Activated T-helper 1 cell treated with Interleukin-2 at 50 U/mL for 16 hours (primary cell): ENCODE measurements around the gene ACLY.
"Not testable (repeated sequence)": the region's sequence is repeated elsewhere in the genome, so short reads cannot be mapped to it uniquely, and the experiment has no call there.

Source experiments
- DNase-seq: peaks from one replicate; pipeline ENCODE4 v3.0.0-alpha.2; 2020; ENCODE audit warnings: low read depth

The ACLY gene

GRCh38 chr17:41910701-41911391 is 7.9 kb downstream of the ACLY start:
- no peak for DNase-seq

GRCh38 chr17:41909088-41909487 is 9.7 kb downstream of the ACLY start:
- DNase-seq, result no peak

- no peak for DNase-seq
Observed at GRCh38 chr17:41907633-41908539, 10.9 kb downstream of the ACLY start.

GRCh38 chr17:41907185-41907556 is 11.6 kb downstream of the ACLY start:
- no peak for DNase-seq

GRCh38 chr17:41906465-41907184 is 12.1 kb downstream of the ACLY start:
- no peak for DNase-seq

GRCh38 chr17:41905172-41905571 is 13.6 kb downstream of the ACLY start:
- no peak for DNase-seq

- DNase-seq, result no peak
Observed at GRCh38 chr17:41904242-41904841, 14.4 kb downstream of the ACLY start.

GRCh38 chr17:41901646-41902045 is 17.1 kb downstream of the ACLY start:
- DNase-seq, result no peak

GRCh38 chr17:41896726-41897125 is 22.0 kb downstream of the ACLY start:
- DNase-seq, result no peak

GRCh38 chr17:41895617-41896016 is 23.1 kb downstream of the ACLY start:
- no peak for DNase-seq

GRCh38 chr17:41894791-41895331 is 23.9 kb downstream of the ACLY start:
- no peak for DNase-seq

- no peak for DNase-seq
Observed at GRCh38 chr17:41893384-41893783, 25.4 kb downstream of the ACLY start.

- no peak for DNase-seq
Observed at GRCh38 chr17:41892021-41892376, 26.8 kb downstream of the ACLY start.

GRCh38 chr17:41891135-41892020 is 27.4 kb downstream of the ACLY start:
- DNase-seq, result no peak

GRCh38 chr17:41888332-41888965 is 30.3 kb downstream of the ACLY start:
- no peak for DNase-seq

- no peak for DNase-seq
Observed at GRCh38 chr17:41885733-41886132, 33.0 kb downstream of the ACLY start.

- no peak for DNase-seq
Observed at GRCh38 chr17:41882756-41883155, 36.0 kb downstream of the ACLY start.

GRCh38 chr17:41880130-41880529 is 38.6 kb downstream of the ACLY start:
- DNase-seq, result no peak

- not testable (repeated sequence) for DNase-seq
Observed at GRCh38 chr17:41874293-41874670, 44.5 kb downstream of the ACLY start.

- DNase-seq, result no peak
Observed at GRCh38 chr17:41873559-41874292, 45.0 kb downstream of the ACLY start.
